ENCODE data around the gene AGBL5. TPM values are rescaled to one million over a fixed set of nuclear protein-coding genes. Genes with fewer than 3 reads are reported as not detected.

The AGBL5 gene
- total RNA-seq, 1 donor from 2014 or later: 18.9 TPM

DNA sequence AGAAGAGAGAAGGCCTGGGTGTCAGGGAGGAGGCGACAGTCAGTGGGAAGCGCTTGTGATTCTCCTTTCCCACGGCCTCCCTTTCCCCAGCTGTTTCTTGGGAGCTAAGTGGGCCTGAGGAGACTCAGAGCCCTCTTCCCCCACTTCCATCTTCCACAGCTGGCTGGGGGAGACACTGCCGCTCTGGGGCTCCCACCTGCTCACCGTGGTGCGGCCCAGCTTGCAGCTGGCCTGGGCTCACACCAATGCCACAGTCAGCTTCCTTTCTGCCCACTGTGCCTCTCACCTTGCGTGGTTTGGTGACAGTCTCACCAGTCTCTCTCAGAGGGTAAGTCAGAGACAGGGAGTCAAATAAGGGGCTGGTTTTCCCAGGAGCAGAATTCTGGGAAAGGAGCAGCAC is 11.6 kb upstream of the AGBL5 start:
- no peak overlapping the region for H3K4me3 ChIP-seq
- H3K27me3 ChIP-seq (ENCODE audit: low read depth): no peaks in the 10 kb centered on the region
- H3K36me3 ChIP-seq: peaks cover 77% of the 10 kb centered on the region
- no peak overlapping the region for H3K27ac ChIP-seq
- DNase-seq (no peak), ATAC-seq (no peak)
- intact Hi-C loops (cut with DNase I): no loop called here
- H3K9me3 ChIP-seq: no peaks in the 10 kb centered on the region
- H3K4me1 ChIP-seq: peaks cover under 1% of the 10 kb centered on the region
- TF ChIP-seq, protein P1, sequence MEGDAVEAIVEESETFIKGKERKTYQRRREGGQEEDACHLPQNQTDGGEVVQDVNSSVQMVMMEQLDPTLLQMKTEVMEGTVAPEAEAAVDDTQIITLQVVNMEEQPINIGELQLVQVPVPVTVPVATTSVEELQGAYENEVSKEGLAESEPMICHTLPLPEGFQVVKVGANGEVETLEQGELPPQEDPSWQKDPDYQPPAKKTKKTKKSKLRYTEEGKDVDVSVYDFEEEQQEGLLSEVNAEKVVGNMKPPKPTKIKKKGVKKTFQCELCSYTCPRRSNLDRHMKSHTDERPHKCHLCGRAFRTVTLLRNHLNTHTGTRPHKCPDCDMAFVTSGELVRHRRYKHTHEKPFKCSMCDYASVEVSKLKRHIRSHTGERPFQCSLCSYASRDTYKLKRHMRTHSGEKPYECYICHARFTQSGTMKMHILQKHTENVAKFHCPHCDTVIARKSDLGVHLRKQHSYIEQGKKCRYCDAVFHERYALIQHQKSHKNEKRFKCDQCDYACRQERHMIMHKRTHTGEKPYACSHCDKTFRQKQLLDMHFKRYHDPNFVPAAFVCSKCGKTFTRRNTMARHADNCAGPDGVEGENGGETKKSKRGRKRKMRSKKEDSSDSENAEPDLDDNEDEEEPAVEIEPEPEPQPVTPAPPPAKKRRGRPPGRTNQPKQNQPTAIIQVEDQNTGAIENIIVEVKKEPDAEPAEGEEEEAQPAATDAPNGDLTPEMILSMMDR (IDR thresholded peaks at IDR 0.05): no peak

DNA sequence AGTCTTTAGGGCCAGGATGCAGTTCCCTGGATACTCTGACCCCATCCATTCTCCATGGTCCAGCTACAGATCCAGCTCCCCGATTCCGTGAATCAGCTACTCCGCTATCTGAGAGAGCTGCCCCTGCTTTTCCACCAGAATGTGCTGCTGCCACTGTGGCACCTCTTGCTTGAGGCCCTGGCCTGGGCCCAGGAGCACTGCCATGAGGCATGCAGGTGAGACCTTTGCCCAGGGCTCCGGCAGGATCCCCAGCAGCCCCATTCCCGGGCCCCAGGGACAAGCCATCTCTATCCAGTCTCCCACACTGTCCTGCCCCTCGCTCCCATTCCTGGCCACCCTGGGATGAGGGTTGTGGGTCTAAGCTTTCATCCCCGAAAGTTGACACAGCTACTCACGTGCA is 11.2 kb upstream of the AGBL5 start:
- ATAC-seq: no peak
- no peak for DNase-seq
- intact Hi-C loops (cut with DNase I): no loop called here

DNA sequence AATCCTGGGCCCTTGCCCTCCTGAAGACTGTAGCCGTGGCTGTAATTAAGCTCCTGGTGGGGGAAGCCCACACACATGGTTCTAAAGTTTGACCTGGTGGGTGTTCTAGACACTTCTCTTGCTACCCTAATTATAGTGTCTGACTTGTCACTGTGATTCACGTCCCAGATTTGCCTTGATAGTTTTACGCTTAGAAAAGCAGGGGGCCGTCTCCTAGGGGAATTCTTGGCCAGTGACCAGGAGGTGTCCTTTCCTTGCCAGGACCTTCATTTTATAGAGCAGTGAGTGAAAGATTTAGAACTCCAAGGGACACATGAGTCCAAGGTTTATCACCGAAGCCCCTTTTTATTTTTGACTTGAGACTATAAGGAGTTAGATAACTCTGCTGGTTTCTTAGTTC is 9.7 kb upstream of the AGBL5 start:
- peaks cover 58% of the 10 kb centered on the region for H3K36me3 ChIP-seq
- no peak overlapping the region for H3K4me3 ChIP-seq
- H3K27ac ChIP-seq: no peak overlapping the region
- no peaks in the 10 kb centered on the region for H3K9me3 ChIP-seq
- DNase-seq: no peak
- TF ChIP-seq, protein P1 (IDR thresholded peaks at IDR 0.05): no peak
- no peaks in the 10 kb centered on the region for H3K27me3 ChIP-seq (ENCODE audit: low read depth)
- no peaks in the 10 kb centered on the region for H3K4me1 ChIP-seq
- intact Hi-C loops (cut with DNase I): no loop called here
- ATAC-seq: no peak

More for the DNA sequence above, 11.2 kb upstream of the AGBL5 start:
- H3K4me1 ChIP-seq: no peaks in the 10 kb centered on the region
- H3K27me3 ChIP-seq (ENCODE audit: low read depth): no peaks in the 10 kb centered on the region
- no peaks in the 10 kb centered on the region for H3K9me3 ChIP-seq
- no peak overlapping the region for H3K27ac ChIP-seq
- H3K36me3 ChIP-seq: peaks cover 73% of the 10 kb centered on the region
- TF ChIP-seq, protein P1 (IDR thresholded peaks at IDR 0.05): no peak
- H3K4me3 ChIP-seq: no peak overlapping the region

DNA sequence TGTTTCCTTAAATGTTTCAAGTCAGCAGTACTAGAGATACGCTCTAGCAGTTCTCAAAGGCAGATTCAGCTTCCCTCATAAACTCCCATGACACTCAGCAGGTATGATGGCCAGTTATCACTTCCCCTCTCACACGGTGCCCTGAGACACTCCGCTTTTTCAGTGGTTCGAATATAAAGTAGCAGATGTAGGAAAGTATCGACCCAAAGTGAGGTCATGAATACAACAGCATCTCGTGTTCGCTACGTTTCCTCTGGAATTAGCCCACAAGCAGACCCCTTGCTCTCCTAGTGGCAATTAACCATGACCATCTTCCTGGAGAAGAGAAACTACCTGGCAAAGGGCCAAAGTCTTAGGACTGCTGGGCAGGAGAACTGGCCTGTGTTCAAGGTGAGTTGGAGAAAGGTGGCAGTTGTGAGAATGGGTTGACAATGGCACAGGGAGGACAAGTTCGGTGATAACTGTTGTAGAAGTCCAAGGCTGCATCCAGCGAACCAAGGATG is 9.3 kb upstream of the AGBL5 start:
- no peak for DNase-seq

DNA sequence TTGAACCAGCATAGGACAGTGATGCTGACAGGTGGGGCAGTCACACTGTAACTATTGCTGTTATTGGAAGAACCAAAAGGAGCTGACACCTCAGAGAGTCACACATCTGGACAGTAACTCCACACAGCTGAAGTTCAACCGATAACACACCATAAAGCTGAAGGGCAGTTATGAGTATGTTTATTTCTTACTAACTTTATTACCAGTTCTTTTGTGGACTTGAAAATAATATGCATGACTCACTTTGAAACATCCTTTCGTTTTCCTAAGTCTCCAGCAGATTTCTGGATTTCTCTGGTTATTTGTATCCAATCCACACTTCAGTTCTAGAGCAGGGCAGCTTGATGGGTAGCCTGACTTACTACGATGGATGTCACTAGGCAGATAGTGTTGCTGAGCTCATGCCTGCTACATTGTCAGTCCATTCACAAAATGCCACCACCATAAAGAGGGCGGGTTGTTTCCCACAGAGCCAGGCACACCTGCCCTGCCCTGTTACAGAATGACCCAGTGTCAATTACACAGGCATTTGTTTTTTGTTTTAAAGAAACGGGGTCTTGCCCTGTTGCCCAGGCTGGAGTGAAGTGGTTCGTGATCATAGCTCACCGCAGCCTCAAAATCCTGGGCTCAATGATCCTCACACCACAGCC is 8.4 kb upstream of the AGBL5 start:
- Histone ChIP-seq H3K9me3 (no peaks in the 10 kb centered on the region), H3K27me3 (ENCODE audit: low read depth) (no peaks in the 10 kb centered on the region), H3K4me1 (no peaks in the 10 kb centered on the region), H3K36me3 (peaks cover 45% of the 10 kb centered on the region), H3K4me3 (no peak overlapping the region), H3K27ac (no peak overlapping the region)
- TF ChIP-seq, protein P1 (IDR thresholded peaks at IDR 0.05): no peak
- intact Hi-C loops (cut with DNase I): no loop called here
- ATAC-seq (no peak), DNase-seq (no peak)

More for the DNA sequence above, 9.3 kb upstream of the AGBL5 start:
- intact Hi-C loops (cut with DNase I): no loop called here
- Histone ChIP-seq H3K36me3 (peaks cover 54% of the 10 kb centered on the region), H3K27me3 (ENCODE audit: low read depth) (no peaks in the 10 kb centered on the region), H3K4me3 (no peak overlapping the region), H3K27ac (no peak overlapping the region), H3K4me1 (no peaks in the 10 kb centered on the region), H3K9me3 (no peaks in the 10 kb centered on the region)
- TF ChIP-seq, protein P1 (IDR thresholded peaks at IDR 0.05): no peak
- no peak for ATAC-seq

Data from lower lobe of right lung (tissue), 2 donors.